22Rv1 (cell line): ENCODE results near the gene DMXL2.
"Not testable (repeated sequence)": the region's sequence is repeated elsewhere in the genome, so short reads cannot be mapped to it uniquely, and the experiment has no call there.

Experiments used
- H3K27ac ChIP-seq: fragments of 450-650 bp; 2 replicates; pipeline ENCODE4 v1.5.1; 2017
- CTCF ChIP-seq: fragments of 450-650 bp; IDR thresholded peaks from 2 replicates; pipeline ENCODE4 v1.5.1; 2017; ENCODE audit warnings: mild to moderate bottlenecking
- ZFX ChIP-seq: fragments of 450-650 bp; IDR thresholded peaks from 2 replicates; pipeline ENCODE4 v1.6.1; 2017; ENCODE audit warnings: antibody characterized with exemption, borderline replicate concordance

Gene DMXL2

DNA sequence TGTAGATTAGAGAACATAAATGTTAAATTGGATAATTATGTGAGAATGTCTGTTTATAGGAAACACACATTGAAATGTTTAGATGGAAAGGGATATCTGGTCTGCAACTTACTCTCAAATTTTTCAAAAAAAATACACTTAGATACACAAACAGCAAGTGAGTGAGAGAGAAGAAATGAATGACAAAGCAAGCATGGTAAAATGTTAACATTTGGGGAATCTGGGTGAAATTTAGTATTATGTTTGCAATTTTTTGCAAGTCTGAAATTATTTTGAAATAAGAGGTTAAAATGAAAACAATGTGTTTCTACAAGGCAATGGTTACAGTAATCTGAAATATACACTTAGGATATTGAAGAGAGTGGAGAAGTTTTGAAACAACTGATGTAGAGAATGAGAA is 146.8 kb downstream of the DMXL2 start:
- no peak for TF ChIP-seq CTCF
- TF ChIP-seq ZFX = no peak
- H3K27ac ChIP-seq = no peak overlapping the region

DNA sequence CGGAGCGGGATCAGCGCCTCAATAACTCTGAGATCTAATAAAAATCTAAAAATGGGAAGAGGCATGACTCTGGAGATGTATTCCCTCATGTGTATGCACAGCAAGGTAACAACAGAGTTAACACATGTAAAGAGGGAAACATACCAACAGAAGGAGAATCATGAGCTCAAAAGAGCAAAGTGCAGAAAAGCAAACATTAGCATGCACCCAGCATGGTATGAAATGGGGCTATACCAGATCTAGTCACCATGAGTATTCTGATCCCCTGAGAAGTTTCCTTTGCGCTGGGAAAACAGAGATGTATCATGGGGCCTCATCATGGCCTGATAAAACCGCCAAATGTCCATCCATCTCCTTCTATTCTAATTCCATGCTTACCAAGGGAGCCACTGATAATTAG is 152.1 kb downstream of the DMXL2 start:
- TF ChIP-seq ZFX (no peak), CTCF (no peak)
- H3K27ac ChIP-seq = no peak overlapping the region

GRCh38 chr15:51460796-51461195 is 161.8 kb downstream of the DMXL2 start:
- TF ChIP-seq CTCF = no peak
- no peak for TF ChIP-seq ZFX
- H3K27ac ChIP-seq = no peak overlapping the region

DNA sequence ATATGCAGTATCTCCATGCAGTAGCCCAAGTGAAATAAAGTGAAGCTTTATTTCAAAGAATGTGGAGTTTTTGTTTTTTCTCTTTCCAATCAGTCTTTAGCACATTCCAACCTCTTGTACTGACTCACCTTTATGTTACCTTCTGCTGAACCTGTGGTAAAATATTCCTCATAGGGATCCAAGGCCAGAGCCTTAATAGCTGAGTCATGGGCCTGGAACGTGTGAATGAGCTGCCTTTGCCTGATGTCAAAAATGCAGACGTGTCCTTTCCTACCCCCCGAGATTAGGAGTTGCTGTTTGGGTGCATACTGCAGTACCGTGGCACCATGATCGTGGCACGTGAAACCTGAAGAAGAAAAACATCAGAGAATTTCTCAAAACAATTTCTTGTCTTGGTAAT is 172.6 kb downstream of the DMXL2 start:
- no peak overlapping the region for H3K27ac ChIP-seq
- TF ChIP-seq CTCF = no peak

- H3K27ac ChIP-seq = no peak overlapping the region
- no peak for TF ChIP-seq ZFX
- no peak for TF ChIP-seq CTCF
Observed at GRCh38 chr15:51448622-51449399, 173.8 kb downstream of the DMXL2 start.

DNA sequence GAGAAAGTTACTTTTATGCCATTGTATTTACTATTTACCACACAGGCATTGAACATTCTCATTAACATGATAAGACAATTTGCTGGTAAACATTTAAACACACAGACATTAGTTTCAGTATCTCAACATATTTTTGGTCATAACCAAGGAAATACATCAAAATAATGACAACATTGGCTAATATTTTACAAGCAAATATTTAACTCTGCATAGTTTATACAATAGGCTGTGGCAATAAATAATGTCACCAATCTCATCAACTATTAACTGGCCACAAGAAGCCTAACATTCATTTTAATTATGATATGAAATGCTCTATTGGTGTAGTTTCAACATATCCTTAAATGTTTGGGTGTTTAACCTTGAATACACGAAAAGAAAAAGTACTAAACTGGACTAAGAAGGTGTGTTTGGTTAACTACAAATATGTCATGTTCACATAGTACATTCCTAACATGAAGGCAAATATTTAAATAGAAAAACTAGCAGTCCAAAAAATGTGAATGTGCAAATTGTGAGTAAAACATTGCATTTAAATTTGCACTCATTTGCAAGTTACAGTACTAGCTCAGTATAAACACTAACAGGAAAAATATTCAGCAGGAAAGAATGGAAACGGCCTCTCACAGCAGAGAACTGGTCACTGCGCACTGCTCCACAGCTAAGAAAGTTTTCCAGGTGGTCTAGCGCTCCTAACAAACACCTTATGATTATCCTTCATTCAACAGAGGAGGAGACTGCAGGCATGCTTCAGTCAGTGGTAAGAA is 174.5 kb downstream of the DMXL2 start:
- TF ChIP-seq CTCF = no peak
- no peak for TF ChIP-seq ZFX
- H3K27ac ChIP-seq = no peak overlapping the region

GRCh38 chr15:51446029-51446744 is 176.4 kb downstream of the DMXL2 start:
- H3K27ac ChIP-seq = not testable (repeated sequence)
